Panc1 (cell line): ENCODE data around the gene GCNT3. TPM values are rescaled to one million over a fixed set of nuclear protein-coding genes. Genes with fewer than 3 reads are reported as not detected.

Source experiments
- ATAC-seq: fragments of 200-7000 bp; cut with Tn5 transposase; 2 replicates; pipeline ENCODE4 v1.9.1; 2020; ENCODE audit warnings: mild to moderate bottlenecking, moderate library complexity
- BruUV-seq: library from RNA; stranded (reverse); fragments of 400-500 nt; replicated peaks from 2 replicates; lab custom pipeline; 2021; lab: Mats Ljungman, UMichigan
- CTCF ChIA-PET: fragments of 300-600 bp; sonication (Branson Sonifier 250); formaldehyde crosslinking; loops from one replicate; lab custom pipeline; 2022; ENCODE audit warnings: antibody characterized with exemption; lab: Charles Lee
- POLR2A ChIA-PET: fragments of 300-600 bp; sonication (Branson Sonifier 250); formaldehyde crosslinking; loops from one replicate; lab custom pipeline; 2022; ENCODE audit warnings: antibody characterized with exemption; lab: Charles Lee
- DNase-seq: peaks from one replicate; pipeline ENCODE4 v3.0.0-alpha.2; 2010; ENCODE audit warnings: low read depth, low spot score
- H3K27ac ChIP-seq: 2 replicates; pipeline ENCODE4 v1.5.1; 2011; ENCODE audit warnings: mild to moderate bottlenecking, low read length, inconsistent platforms
- H3K27me3 ChIP-seq: fragments of 200-500 bp; sonication (Bioruptor generic); 2 replicates; pipeline ENCODE4 v1.6.0; 2014; ENCODE audit warnings: low read length, inconsistent platforms; ENCODE audit not compliant: control insufficient read depth, insufficient read depth
- H3K36me3 ChIP-seq: fragments of 200-500 bp; sonication (Bioruptor generic); 2 replicates; pipeline ENCODE4 v1.5.1; 2014; ENCODE audit warnings: inconsistent platforms, mild to moderate bottlenecking, low read length, moderate library complexity; ENCODE audit not compliant: control insufficient read depth, insufficient read depth
- H3K4me1 ChIP-seq: 2 replicates; pipeline ENCODE4 v1.5.1; 2011; ENCODE audit warnings: inconsistent platforms, mild to moderate bottlenecking, low read length, moderate library complexity; ENCODE audit not compliant: control insufficient read depth, insufficient read depth
- H3K4me3 ChIP-seq, 2 experiments: 2 replicates each; pipeline ENCODE4 v1.5.1; 2011 to 2012; ENCODE audit warnings: low read depth in 2 of 2, low read length in 2 of 2, mild to moderate bottlenecking in 2 of 2, inconsistent platforms in 1 of 2, moderate library complexity in 1 of 2
- H3K9me3 ChIP-seq: fragments of 200-500 bp; sonication (Bioruptor generic); 2 replicates; pipeline ENCODE4 v1.5.1; 2014; ENCODE audit warnings: low read depth, mild to moderate bottlenecking, inconsistent platforms, low read length, moderate library complexity; ENCODE audit not compliant: control insufficient read depth, insufficient read depth
- POLR2AphosphoS5 ChIP-seq: IDR thresholded peaks from 2 replicates; pipeline ENCODE4 v1.6.1; 2012; ENCODE audit warnings: mild to moderate bottlenecking, low read depth, low read length, moderate library complexity
- REST ChIP-seq, 2 experiments: IDR thresholded peaks; 2 replicates each; pipeline ENCODE4 v1.6.1; 2011 to 2012; ENCODE audit warnings: low read depth in 2 of 2, control low read depth in 1 of 2, low read length in 1 of 2, mild to moderate bottlenecking in 1 of 2, moderate library complexity in 1 of 2; ENCODE audit not compliant: insufficient read depth in 1 of 2
- SIN3A ChIP-seq: IDR thresholded peaks from 2 replicates; pipeline ENCODE4 v1.6.1; 2012; ENCODE audit warnings: low read depth, mild to moderate bottlenecking, low read length, moderate library complexity, borderline replicate concordance; ENCODE audit not compliant: insufficient read depth
- TCF7L2 ChIP-seq: IDR thresholded peaks from 2 replicates; pipeline ENCODE4 v1.6.1; 2011; ENCODE audit warnings: mild to moderate bottlenecking, low read depth, low read length, inconsistent platforms
- in situ Hi-C: cut with HindIII; loops from 2 replicates; pipeline ENCODE4 v1.10.0; 2016; ENCODE audit warnings: low sequenced_read_pairs, low pct_unique_long_range_greater_than_20kb
- intact Hi-C: fragments of 100-400 bp; cut with micrococcal nuclease; formaldehyde crosslinking; loops from one replicate; pipeline ENCODE4 v1.10.0; 2022; ENCODE audit not compliant: unreplicated experiment
- total RNA-seq: library from RNA; stranded (reverse); gene quantifications from one replicate; pipeline ENCODE4 v1.2.1, GENCODE V29; 2021; ENCODE audit not compliant: unreplicated experiment
- TF ChIP-seq, protein P1 (sequence below): fragments of 450-650 bp; IDR thresholded peaks from 2 replicates; pipeline ENCODE4 v1.5.1; 2017; ENCODE audit warnings: mild to moderate bottlenecking

The GCNT3 gene
- total RNA-seq, 1 experiment from 2014 or later = not detected

DNA sequence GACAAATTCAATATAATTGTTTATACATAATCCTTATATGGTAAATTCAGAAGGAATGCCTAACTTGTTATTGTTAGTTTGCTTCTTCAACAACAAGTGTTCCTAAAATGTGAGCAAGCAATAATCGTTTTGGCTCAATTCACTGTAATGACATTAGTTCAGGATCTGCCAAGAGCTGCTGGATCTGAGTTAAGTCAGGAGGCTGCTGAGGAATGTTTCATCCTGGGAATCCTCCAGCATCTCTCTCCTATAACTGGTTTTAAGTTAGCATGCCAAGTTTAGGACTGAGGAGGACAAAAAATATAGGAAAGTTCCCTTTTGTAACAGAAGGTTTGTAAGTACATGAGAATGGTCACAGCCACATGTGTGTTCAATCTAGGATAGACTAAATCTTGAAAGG, 50.7 kb downstream of the GCNT3 start:
- DNase-seq = no peak
- H3K27ac ChIP-seq = no peak overlapping the region
- no peak overlapping the region for H3K4me3 ChIP-seq
- H3K27me3 ChIP-seq = no peaks in the 10 kb centered on the region
- ChIA-PET CTCF (no interaction called here), POLR2A (no interaction called here)
- H3K36me3 ChIP-seq = peaks cover 23% of the 10 kb centered on the region
- ATAC-seq = no peak
- in situ Hi-C loops = no loop called here
- TF ChIP-seq, protein P1, sequence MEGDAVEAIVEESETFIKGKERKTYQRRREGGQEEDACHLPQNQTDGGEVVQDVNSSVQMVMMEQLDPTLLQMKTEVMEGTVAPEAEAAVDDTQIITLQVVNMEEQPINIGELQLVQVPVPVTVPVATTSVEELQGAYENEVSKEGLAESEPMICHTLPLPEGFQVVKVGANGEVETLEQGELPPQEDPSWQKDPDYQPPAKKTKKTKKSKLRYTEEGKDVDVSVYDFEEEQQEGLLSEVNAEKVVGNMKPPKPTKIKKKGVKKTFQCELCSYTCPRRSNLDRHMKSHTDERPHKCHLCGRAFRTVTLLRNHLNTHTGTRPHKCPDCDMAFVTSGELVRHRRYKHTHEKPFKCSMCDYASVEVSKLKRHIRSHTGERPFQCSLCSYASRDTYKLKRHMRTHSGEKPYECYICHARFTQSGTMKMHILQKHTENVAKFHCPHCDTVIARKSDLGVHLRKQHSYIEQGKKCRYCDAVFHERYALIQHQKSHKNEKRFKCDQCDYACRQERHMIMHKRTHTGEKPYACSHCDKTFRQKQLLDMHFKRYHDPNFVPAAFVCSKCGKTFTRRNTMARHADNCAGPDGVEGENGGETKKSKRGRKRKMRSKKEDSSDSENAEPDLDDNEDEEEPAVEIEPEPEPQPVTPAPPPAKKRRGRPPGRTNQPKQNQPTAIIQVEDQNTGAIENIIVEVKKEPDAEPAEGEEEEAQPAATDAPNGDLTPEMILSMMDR = no peak
- TF ChIP-seq REST (IDR thresholded peaks at IDR 0.05; ENCODE audit: insufficient read depth in 1 of 2, low read depth in 2 of 2, low read length in 1 of 2) (no peak), SIN3A (no peak), POLR2AphosphoS5 (no peak), TCF7L2 (no peak)
- intact Hi-C loops = no loop called here
- BruUV-seq = no TSS peak
- H3K9me3 ChIP-seq = no peaks in the 10 kb centered on the region
- H3K4me1 ChIP-seq = peaks cover 4% of the 10 kb centered on the region; the same call in 1 of the 2 replicates

DNA sequence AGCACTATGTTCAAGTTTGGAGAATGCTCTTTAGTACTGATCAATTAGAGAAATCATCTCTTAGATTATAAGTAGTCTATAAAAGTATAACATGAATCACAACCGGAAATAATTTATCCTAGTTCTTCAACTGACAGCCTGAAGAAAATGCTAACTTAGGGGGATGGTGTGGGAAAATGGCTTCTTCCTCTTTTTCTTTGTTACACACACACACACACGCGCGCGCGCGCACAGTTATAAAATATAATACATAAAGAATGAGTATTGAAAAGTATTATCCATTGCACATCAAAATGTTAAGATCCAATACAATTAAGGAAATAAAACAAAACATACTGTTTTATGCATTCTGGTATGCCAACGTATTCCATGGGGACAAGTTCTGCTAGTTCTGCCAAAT, 57.0 kb downstream of the GCNT3 start:
- H3K36me3 ChIP-seq = peaks cover 36% of the 10 kb centered on the region
- no peaks in the 10 kb centered on the region for H3K9me3 ChIP-seq
- no peak overlapping the region for H3K4me3 ChIP-seq
- ATAC-seq (no peak), DNase-seq (no peak)
- H3K27me3 ChIP-seq = no peaks in the 10 kb centered on the region
- CTCF ChIA-PET = no interaction called here
- in situ Hi-C loops = no loop called here
- no peak overlapping the region for H3K27ac ChIP-seq
- no peak for TF ChIP-seq TCF7L2
- TF ChIP-seq, protein P1 = no peak
- intact Hi-C loops = no loop called here
- POLR2A ChIA-PET = no interaction called here
- BruUV-seq = no TSS peak
- H3K4me1 ChIP-seq = no peaks in the 10 kb centered on the region

Other genes with a start within 250 kb of the GCNT3 start
- 161 TPM for gene MYO1E, start 238.9 kb upstream of the GCNT3 start, total RNA-seq
- 7.3 TPM for gene FAM81A, start 173.6 kb upstream of the GCNT3 start, total RNA-seq
- 234 TPM for gene GTF2A2, start 45.7 kb downstream of the GCNT3 start, total RNA-seq
- 70.7 TPM for gene BNIP2, start 77.5 kb downstream of the GCNT3 start, total RNA-seq